HL-60/S4 treated with retinoic acid at 250 ng/mL for 4 days and 3 days (cell line): ENCODE data around the gene DPYD.
"Not testable (repeated sequence)": the region's sequence is repeated elsewhere in the genome, so short reads cannot be mapped to it uniquely, and the experiment has no call there.

Experiments used
- in situ Hi-C: fragments of 300-500 bp; cut with MboI; formaldehyde crosslinking; loops from 2 replicates; pipeline ENCODE4 v1.7.0; 2022; ENCODE audit warnings: low sequenced_read_pairs

DPYD gene

DNA sequence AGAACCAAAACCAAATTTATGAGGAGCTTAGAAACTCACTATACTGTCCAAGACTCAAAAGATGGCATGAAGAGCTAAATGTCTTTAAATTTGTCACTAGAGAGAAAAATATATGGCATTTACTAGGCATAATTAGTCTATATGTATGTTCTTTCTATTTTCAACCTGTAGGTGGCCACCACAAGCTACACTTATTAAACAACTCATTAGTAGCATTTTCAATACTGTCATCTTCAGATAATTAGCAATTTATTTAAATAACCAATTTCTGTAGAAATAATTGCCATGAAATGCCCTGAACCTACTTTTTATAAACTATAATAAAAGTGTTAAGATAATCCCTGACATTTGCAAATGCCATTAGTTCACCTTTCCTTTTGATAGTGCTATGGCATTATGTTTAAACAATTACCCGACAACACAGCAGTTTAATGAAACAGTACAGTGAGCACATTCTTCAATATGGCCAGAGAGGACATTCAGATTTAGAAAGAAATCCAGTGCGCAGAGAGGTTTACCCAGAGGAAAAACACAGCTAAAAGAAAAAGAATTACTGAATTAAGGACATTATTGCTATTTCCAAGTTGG lies 676.8 kb downstream of the DPYD start:
- in situ Hi-C loops = no loop called here

GRCh38 chr1:97238816-97239215 lies 682.0 kb downstream of the DPYD start:
- in situ Hi-C loops = no loop called here

- in situ Hi-C loops = not testable (repeated sequence)
These were observed 689.5 kb downstream of the DPYD start for GRCh38 chr1:97231354-97231753.

- in situ Hi-C loops = no loop called here
These were observed 708.2 kb downstream of the DPYD start for GRCh38 chr1:97212671-97213070.

DNA sequence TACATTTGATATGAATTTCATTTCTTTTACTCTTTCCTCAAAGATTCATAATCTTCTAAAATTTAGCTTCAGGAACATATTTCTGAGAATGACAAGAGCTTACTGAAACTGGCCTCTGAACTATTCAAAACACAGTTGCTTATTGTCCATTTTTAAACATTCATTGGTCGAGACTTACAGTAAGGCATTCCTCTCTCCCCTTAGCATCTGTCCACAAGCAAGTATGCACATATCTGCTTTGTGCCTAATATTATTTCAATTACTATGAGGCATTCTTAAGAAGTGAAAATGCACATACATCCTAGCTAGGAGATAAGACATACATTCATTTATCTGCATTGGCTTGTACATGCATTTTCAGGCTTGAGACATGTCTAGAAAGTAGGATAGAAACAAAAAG lies 710.5 kb downstream of the DPYD start:
- in situ Hi-C loops = no loop called here

GRCh38 chr1:97209381-97209957 lies 711.4 kb downstream of the DPYD start:
- in situ Hi-C loops = no loop called here

- in situ Hi-C loops = no loop called here
These were observed 713.0 kb downstream of the DPYD start for GRCh38 chr1:97207868-97208267.

DNA sequence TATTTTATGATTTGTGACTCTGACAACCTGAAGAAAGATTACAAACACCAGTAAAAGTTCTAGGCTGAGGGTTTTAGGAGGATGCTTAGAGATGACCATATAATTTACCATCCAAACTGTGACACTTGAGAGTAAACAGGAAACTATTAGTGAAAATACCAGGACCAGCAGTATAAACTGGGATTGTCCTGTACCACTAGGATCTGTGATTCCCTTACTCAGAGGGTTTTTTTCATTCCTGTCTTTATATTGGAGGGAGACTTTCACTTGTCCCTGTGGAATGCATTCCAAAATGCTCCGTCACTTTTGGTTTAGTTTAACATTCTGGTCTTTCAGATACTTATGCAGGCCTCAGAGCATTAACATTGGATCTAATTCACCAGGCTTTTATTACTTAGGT lies 716.4 kb downstream of the DPYD start:
- in situ Hi-C loops = no loop called here

GRCh38 chr1:97202481-97203380 lies 718.1 kb downstream of the DPYD start:
- in situ Hi-C loops = no loop called here

DNA sequence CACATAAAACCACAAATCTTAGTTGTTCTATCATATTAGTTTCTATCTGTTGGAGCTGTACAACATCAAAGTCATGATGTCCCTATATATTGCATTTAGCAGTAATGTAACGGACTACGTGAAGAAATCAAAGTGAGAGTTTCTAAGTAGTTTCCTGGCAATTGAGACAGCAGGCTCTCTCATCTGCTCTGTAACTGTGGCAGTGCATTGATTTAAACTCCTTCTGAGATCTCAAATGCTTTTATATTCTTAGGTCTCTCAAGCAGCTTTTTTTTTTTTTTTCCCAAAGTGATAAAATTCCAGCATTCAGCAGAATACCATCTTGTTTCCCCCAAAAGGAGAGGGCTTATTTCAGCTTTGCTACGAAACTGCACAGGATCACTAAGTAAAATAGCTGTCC lies 719.2 kb downstream of the DPYD start:
- in situ Hi-C loops = no loop called here

- in situ Hi-C loops = no loop called here
These were observed 720.2 kb downstream of the DPYD start for GRCh38 chr1:97200595-97200994.

- in situ Hi-C loops = no loop called here
These were observed 723.9 kb downstream of the DPYD start for GRCh38 chr1:97196825-97197516.

- in situ Hi-C loops = no loop called here
These were observed 727.8 kb downstream of the DPYD start for GRCh38 chr1:97192872-97193572.

DNA sequence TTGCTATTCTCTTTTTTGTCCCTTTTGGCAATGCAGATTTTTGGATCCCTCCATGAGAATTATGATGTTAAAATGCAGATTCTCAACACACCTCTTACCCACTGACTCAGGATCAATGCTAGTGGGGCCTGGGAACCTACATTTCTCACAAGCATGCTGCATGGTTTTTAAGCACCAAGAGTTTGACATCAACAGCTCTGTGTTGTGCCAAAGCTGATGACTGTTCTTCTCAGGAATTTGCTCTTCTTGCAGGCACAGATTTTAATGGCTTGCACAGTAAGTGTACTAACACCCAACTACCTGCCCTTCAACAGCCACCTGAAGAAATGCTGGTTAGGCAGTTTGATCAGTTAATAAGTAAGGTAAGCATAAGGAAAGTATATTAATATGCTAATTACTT lies 730.5 kb downstream of the DPYD start:
- in situ Hi-C loops = no loop called here

GRCh38 chr1:97186381-97186780 lies 734.5 kb downstream of the DPYD start:
- in situ Hi-C loops = no loop called here

DNA sequence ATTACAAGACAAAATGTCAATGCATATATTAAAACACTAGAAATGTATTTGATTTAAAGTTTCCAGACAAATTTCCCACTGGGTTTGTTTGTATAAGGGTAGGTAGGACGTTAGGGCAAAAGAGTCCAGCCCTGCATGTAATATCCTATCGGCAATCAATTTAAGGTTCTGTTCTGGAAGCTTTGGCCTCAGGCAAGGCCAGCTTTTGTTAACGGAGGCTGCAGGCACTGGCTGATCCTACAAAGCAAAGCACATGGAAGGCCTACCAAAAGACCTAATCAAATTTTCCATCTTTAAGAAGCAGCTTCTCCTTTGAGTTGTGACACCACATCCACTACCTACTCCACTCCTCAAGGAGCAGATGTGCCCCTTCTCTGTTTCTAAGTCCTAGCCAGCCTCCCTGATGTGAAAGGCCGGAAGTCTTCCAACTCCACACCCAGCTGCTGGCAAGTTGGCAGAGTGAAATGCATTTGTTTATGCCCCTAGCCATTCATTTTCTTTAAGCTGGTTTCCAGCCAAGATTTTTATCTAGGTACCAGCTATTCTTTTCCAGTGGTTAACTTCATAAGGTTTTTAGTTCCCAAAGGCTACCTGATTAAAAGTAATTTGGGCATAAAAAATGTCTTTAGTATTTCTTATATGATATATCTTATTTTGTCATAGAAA lies 746.7 kb downstream of the DPYD start:
- in situ Hi-C loops = no loop called here

DNA sequence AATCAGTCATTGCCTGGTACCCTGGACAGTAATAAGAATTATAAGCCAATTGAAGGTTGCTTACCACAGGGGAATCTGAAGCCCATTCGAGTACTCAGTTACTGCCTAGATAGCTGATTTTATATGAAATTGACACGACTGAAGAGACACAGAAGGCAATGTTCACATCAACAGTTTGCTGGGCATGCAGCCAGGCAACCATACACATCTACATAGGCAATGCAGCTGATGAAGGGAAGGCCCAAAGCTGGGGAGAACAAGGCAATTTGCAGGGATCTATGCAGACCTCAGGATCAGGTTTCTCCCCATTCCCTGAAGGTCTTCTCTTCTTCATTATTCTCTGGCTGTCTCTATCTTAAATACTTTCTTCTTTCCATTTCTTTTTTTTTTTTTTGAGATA lies 750.5 kb downstream of the DPYD start:
- in situ Hi-C loops = no loop called here

GRCh38 chr1:97168056-97168455 lies 752.8 kb downstream of the DPYD start:
- in situ Hi-C loops = no loop called here

GRCh38 chr1:97167246-97167645 lies 753.6 kb downstream of the DPYD start:
- in situ Hi-C loops = no loop called here

- in situ Hi-C loops = no loop called here
These were observed 754.2 kb downstream of the DPYD start for GRCh38 chr1:97166626-97167025.
